Suppressor macrophage (primary cell): ENCODE data around the gene SLAMF8.
A peak's percentile ranks its signal among the peaks of the same experiment; 100 is the strongest.

ENCODE experiments used
- DNase-seq, 4 experiments: peaks; one replicate each; pipeline ENCODE4 v3.0.0-alpha.2; 2020 to 2022
- total RNA-seq, 17 experiments: gene quantifications; one replicate each; lab custom pipeline; 2026; ENCODE audit warnings: mixed read lengths in 6 of 17, inconsistent platforms in 3 of 17; lab: John Stamatoyannopoulos, UW

SLAMF8 gene
- 17.7 to 313 (median 98.6) reads per million in 17 experiments for total RNA-seq

DNA sequence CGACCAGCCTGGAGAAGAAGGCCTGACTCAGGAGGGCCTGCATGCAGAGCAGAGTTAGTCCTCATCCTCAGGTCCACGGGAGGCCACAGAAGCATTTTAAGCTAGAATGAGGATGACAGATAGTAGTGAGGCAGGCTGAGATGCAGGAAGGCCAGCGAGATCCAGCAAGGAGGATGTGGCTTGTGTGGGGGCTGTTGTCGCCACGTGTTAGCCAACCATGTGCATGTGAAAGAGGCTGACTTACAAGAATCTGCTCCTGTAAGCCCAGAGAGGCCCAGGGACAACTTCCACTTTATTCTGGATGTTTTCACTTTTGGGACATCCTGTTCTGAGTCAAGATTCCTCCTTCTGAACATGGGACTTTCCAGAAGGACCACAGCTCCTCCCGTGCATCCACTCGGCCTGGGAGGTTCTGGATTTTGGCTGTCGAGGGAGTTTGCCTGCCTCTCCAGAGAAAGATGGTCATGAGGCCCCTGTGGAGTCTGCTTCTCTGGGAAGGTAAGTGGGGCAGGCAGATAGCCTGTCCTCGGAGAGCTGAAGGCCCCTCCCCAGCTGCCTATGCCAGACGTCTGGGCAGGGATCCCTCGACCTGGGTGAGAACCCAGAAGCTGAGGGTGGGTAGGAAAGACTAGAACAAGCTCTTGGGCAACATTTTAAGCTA is at the start of gene SLAMF8:
SLAMF8 (plus strand) TSS at position 433 of the 661 bp plus-strand sequence; CDS start at position 459, 26 bp downstream.
- DNase-seq: peak; percentile 92 to 96 (median 94)

DNA sequence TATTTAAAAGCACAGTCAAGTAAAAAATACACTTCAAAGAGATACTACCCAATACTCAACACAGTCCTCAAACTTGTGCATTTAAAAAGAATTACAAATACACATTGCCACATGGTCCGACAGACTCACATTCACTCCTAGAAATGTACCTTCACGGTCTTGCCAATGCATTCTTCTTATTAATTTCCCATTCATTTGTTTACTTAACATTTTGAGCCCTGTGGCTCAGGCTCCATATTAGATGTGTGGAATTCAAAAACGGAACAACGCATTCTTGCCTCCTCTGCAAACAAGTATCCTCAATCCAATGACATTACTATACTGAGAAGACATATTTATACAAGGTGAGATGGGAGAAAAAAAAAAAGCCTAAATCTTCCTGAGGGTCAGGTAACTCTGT is 48.4 kb upstream of the SLAMF8 start:
- no peak for DNase-seq

DNA sequence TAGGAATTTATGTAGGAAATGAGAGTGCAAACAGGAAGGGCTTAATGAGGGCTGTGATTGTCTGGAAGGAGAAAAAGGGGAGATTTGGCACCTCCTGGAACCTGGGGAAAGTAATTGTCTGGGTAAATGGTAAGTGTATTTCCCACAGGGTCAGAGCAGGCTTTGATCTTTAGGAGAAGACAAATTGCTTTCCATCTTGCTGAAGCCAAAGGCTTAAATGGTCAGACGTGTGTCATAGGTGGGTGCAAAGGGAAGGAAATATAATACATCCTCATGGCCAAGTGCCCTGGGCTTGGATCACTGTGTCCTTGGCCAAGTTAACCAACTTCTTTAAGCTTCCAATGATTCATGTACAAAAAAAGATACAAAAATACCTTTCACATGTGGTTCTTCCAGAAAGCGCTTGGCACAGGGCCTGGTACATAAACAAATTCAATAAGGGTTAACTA is 47.2 kb upstream of the SLAMF8 start:
- no peak for DNase-seq

DNA sequence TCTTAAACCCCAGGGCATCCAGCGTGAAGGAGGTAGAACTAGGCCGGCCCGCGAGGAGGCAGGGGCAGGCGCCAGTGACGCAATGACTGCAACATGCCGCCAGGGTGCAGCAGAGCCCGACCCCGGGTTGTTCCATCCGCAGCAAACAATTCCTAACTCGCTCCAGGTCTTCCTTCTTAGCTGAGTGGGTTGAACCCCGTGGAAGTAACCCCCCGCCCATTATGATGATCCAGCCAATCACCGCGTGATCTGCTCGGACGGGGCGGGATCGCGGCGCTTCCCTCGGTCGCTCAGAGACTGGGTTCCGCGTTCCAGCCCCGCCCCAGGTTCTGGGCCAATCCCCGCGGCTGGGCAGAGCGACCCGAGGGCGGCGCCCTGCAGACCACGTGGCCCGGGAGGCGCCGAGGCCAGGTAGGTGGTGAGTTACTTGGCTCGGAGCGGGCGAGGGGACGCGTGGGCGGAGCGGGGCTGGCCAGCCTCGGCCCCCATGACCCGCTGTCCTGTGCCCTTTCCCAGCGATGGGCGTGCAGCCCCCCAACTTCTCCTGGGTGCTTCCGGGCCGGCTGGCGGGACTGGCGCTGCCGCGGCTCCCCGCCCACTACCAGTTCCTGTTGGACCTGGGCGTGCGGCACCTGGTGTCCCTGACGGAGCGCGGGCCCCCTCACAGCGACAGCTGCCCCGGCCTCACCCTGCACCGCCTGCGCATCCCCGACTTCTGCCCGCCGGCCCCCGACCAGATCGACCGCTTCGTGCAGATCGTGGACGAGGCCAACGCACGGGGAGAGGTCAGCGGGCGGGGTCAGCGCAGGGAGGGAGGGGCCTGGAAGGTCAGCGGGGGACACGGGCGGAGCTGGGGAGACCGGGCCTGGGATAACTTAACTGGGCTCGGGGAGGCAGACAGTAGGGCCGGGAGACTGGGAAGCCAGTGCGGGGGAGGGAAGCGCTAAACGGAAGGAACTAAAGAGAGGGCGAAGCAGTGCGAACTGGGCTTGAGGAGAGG is 45.8 kb upstream of the SLAMF8 start, which contains the start of gene DUSP23:
DUSP23 (plus strand) TSS at position 380 of the 1,000 bp plus-strand sequence; CDS start at position 519, 139 bp downstream.
- DNase-seq: peak; percentile 98 to 99 (median 98)

GRCh38 chr1:159781992-159782391 is 44.7 kb upstream of the SLAMF8 start:
- DNase-seq: no peak

DNA sequence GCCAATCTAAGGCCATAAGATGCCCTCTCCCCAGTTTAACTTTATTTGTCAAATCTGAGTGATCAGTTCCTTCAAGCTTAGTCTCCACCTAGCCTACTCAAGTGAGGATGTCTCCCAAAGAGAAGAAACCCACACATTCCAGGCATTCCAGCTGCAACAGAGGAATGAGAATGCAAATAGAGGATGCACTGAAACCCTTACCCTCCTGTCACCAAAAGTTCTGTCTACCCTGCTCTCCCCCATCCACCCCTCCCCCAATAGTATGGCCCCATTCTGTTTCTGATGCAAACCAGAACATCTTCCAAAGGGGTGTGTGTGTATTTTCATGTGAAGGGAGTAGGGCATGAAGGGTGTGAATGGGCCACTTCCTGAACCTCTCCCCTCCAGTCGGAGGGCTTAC is 42.9 kb upstream of the SLAMF8 start:
- no peak for DNase-seq

DNA sequence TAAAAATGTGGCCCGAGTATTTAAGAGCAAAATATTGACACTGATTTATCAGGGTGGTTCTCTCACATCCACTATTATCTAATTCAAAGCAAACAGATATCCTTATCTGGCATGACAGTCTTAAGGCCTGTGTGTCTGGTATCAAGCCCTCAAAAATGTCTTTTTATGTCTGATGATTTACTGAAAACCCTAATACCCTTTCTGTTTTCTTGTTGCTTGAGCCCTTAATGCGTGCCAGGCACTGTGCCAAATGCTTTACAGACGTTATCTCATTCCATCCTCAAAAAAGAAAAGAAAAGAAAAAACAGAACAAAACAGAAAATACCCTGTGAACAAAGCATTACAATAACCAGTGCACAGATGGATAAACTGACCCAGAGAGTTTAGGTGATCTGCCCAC is 40.2 kb upstream of the SLAMF8 start:
- no peak for DNase-seq

DNA sequence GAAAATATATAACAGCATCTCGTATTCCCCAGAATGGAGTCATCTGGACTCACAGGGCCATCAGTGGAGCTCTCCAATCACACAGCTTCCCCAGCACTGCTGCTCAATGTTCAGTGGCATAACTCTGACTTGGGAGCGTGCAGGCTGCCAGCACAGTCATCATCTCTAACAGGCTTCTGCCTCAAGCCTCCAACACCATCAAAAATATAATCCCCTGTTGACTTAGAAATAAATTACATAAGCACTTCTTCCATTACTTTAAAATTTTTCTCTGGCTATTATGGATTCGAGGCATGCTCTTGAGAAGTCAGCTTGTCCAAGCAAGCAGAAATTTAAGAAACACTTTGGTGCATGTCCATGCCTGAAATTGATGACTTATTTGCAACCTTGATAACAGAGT is 39.7 kb upstream of the SLAMF8 start:
- DNase-seq: no peak

- peak in 3 of 4 experiments; percentile 42 to 68 (median 48) for DNase-seq
Observed at GRCh38 chr1:159790237-159790917, 36.3 kb upstream of the SLAMF8 start.

DNA sequence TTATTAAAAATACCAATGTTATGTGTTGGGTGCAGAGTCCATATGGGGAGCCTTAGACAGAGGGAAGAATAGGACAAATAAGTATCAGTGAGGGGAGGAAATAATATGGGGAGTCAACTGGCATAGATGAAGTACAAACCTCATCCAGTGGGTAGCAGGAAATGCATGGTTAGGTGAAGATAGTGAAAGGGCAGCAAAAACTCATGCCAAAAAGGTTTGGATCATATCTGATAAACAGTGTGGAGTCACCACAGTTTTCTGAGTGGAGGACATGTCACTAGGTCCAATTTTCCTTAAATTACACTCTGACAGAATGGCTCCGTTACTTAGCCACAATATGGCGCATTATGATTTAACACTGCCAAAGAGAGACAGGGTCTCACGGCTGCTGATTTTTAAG is 35.6 kb upstream of the SLAMF8 start:
- no peak for DNase-seq

GRCh38 chr1:159791461-159791860 is 35.2 kb upstream of the SLAMF8 start:
- DNase-seq: no peak

DNA sequence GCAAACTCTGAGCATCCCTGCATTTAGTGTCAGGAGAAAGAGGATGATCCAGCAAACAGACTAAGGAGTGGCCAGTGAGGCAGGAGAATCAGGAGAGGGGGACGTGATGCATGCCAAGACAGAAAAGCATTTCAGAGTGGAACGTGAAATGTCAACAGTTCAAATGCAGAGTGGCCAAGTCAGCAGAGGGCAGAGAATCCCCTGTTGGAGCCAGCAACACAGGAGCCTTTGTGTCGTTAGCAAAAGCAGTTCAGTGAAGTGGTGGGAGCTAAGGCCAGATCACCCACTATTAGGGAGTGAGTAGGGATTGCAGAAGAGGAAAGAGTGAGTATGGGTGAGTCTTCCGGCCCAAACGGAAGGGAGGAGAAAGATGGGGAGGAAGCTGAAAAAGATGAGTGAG is 31.1 kb upstream of the SLAMF8 start:
- no peak for DNase-seq

GRCh38 chr1:159798893-159799292 is 27.8 kb upstream of the SLAMF8 start:
- DNase-seq: peak; percentile 82 to 87 (median 84)

GRCh38 chr1:159799446-159799985 is 27.2 kb upstream of the SLAMF8 start:
- no peak for DNase-seq

GRCh38 chr1:159800177-159800930 is 26.3 kb upstream of the SLAMF8 start:
- no peak for DNase-seq

GRCh38 chr1:159802111-159802510 is 24.6 kb upstream of the SLAMF8 start, which contains the start of gene FCRL6:
Gene FCRL6 (plus strand): TSS chr1:159802360. CDS start chr1:159802425, 65 bp downstream.
- DNase-seq: peak in 3 of 4 experiments; percentile 42 to 52 (median 45)

- DNase-seq: peak in 2 of 4 experiments; percentile 19 to 53
Observed at GRCh38 chr1:159803956-159804689, 22.6 kb upstream of the SLAMF8 start.

DNA sequence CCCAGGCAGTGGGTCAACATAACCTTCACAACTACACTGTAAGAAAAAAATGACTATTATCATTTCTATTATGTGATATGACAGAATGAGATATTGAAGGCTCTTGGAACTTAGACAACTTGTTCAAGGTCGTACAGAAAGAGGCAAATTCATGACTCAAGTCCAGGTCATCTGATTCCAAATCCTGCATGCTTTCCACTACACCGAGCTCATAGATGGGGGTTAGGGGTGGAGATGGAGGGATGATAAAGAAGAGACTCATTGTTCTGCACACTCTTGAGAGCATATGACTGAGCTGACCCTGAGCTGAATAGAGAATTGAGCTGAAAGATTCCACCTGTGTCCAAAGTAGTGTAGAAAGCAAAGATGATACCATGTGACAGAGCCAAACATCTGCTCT is 21.7 kb upstream of the SLAMF8 start:
- DNase-seq: no peak

DNA sequence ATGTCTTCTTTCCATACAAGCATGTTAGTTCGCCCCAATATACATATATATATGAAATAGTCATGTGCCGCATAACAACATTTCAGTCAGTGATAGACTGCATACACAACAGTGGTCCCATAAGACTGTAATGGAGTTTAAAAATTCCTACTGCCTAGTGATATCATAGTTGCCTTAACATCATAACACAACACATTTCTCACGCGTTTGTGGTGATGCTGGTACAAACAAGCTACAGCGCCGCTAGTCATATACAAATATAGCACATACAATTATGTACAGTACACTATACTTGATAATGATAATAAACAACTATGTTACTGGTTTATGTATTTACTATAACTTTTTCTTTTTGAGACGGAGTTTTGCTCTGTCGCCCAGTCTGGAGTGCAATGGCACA is 10.7 kb upstream of the SLAMF8 start:
- DNase-seq: no peak

- DNase-seq: no peak
Observed at GRCh38 chr1:159817276-159818041, 9.2 kb upstream of the SLAMF8 start.
